ENCODE data around the gene BTBD10. TPM values are rescaled to one million over a fixed set of nuclear protein-coding genes. Genes with fewer than 3 reads are reported as not detected.

Gene BTBD10
- total RNA-seq, 2 donors from 2014 or later: 24.5 to 36.7 TPM

DNA sequence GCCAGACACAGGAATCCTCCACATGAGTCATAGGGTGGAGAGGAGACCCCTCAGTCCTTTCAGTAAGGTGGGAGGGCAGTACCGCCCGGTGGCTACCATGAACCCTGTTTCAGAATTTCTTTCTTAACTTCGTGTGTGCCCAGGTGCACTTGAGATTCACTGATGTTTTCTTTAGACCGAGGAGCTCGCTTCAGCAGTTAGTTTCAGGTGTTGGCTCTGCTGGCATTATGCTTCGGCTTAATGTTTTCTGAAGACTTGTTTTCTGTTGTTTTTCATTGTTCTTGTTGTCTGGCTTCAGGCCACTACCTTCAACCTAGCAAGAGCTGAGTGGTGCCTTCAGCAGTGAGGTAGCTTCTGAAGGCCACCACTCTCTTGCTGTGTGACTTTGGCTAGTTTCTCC is 114.0 kb downstream of the BTBD10 start:
- peaks cover 2% of the 10 kb centered on the region for H3K36me3 ChIP-seq
- H3K27me3 ChIP-seq (replicated peaks; ENCODE audit: insufficient read depth): no peaks in the 10 kb centered on the region
- no peaks in the 10 kb centered on the region for H3K9me3 ChIP-seq
- H3K27ac ChIP-seq: no peak overlapping the region
- DNase-seq (ENCODE audit: low spot score): no peak
- no peak for TF ChIP-seq CTCF (IDR thresholded peaks at IDR 0.05)
- H3K4me1 ChIP-seq (ENCODE audit: control insufficient read depth in 1 of 2, low read depth in 2 of 2): no peaks in the 10 kb centered on the region
- ATAC-seq (ENCODE audit: insufficient number of reproducible peaks, low FRiP score, low read depth): no peak
- no peak overlapping the region for H3K4me3 ChIP-seq

GRCh38 chr11:13348305-13348704 is 114.7 kb downstream of the BTBD10 start:
- no peak overlapping the region for H3K4me3 ChIP-seq
- peaks cover 2% of the 10 kb centered on the region for H3K36me3 ChIP-seq
- DNase-seq (ENCODE audit: low spot score) (no peak), ATAC-seq (ENCODE audit: insufficient number of reproducible peaks, low FRiP score, low read depth) (no peak)
- no peak overlapping the region for H3K27ac ChIP-seq
- no peak for TF ChIP-seq CTCF (IDR thresholded peaks at IDR 0.05)
- H3K27me3 ChIP-seq (replicated peaks; ENCODE audit: insufficient read depth): no peaks in the 10 kb centered on the region
- no peaks in the 10 kb centered on the region for H3K4me1 ChIP-seq (ENCODE audit: control insufficient read depth in 1 of 2, low read depth in 2 of 2)
- H3K9me3 ChIP-seq: no peaks in the 10 kb centered on the region

GRCh38 chr11:13347901-13348300 is 115.1 kb downstream of the BTBD10 start:
- H3K27ac ChIP-seq: no peak overlapping the region
- H3K36me3 ChIP-seq: peaks cover 2% of the 10 kb centered on the region
- H3K4me1 ChIP-seq (ENCODE audit: control insufficient read depth in 1 of 2, low read depth in 2 of 2): no peaks in the 10 kb centered on the region
- no peak for TF ChIP-seq CTCF (IDR thresholded peaks at IDR 0.05)
- H3K9me3 ChIP-seq: no peaks in the 10 kb centered on the region
- DNase-seq (ENCODE audit: low spot score): no peak
- no peak for ATAC-seq (ENCODE audit: insufficient number of reproducible peaks, low FRiP score, low read depth)
- no peaks in the 10 kb centered on the region for H3K27me3 ChIP-seq (replicated peaks; ENCODE audit: insufficient read depth)
- no peak overlapping the region for H3K4me3 ChIP-seq

- Histone ChIP-seq H3K27me3 (replicated peaks; ENCODE audit: insufficient read depth) (no peaks in the 10 kb centered on the region), H3K27ac (no peak overlapping the region), H3K36me3 (peaks cover 2% of the 10 kb centered on the region), H3K4me1 (ENCODE audit: control insufficient read depth in 1 of 2, low read depth in 2 of 2) (no peaks in the 10 kb centered on the region), H3K9me3 (no peaks in the 10 kb centered on the region), H3K4me3 (no peak overlapping the region)
- ATAC-seq (ENCODE audit: insufficient number of reproducible peaks, low FRiP score, low read depth) (no peak), DNase-seq (ENCODE audit: low spot score) (no peak)
- no peak for TF ChIP-seq CTCF (IDR thresholded peaks at IDR 0.05)
Measured at GRCh38 chr11:13346470-13346869, 116.6 kb downstream of the BTBD10 start.

DNA sequence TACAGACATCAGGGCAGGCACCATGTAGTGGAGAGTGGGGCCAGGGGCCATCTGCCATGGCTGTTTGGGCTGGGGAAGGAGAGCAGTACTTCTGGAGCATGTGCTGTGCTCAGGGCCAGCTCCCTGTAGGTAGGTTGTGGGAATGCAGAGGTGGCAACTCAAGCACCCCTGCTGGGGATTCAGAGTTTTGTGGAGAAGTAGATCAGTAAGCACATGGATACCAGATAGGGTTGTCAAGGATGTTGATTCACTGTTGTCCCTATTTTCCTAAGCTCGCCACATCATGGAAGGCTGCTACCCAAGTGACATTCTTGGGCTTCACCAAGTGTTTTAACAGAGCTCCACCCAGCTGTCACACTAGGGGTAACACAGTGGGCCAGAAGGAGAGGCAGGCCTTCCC is 118.2 kb downstream of the BTBD10 start:
- DNase-seq (ENCODE audit: low spot score): no peak
- Histone ChIP-seq H3K27ac (no peak overlapping the region), H3K4me3 (no peak overlapping the region), H3K4me1 (ENCODE audit: control insufficient read depth in 1 of 2, low read depth in 2 of 2) (peaks cover 0 to 3% of the 10 kb centered on the region in 2 donors), H3K27me3 (replicated peaks; ENCODE audit: insufficient read depth) (no peaks in the 10 kb centered on the region), H3K36me3 (no peaks in the 10 kb centered on the region), H3K9me3 (no peaks in the 10 kb centered on the region)
- no peak for ATAC-seq (ENCODE audit: insufficient number of reproducible peaks, low FRiP score, low read depth)
- TF ChIP-seq CTCF (IDR thresholded peaks at IDR 0.05): no peak
